Measurements from ENCODE around the gene LOX. TPM values are rescaled to one million over a fixed set of nuclear protein-coding genes. Genes with fewer than 3 reads are reported as not detected.

The LOX gene
- total RNA-seq, 1 experiment from 2014 or later = 0.79 TPM

DNA sequence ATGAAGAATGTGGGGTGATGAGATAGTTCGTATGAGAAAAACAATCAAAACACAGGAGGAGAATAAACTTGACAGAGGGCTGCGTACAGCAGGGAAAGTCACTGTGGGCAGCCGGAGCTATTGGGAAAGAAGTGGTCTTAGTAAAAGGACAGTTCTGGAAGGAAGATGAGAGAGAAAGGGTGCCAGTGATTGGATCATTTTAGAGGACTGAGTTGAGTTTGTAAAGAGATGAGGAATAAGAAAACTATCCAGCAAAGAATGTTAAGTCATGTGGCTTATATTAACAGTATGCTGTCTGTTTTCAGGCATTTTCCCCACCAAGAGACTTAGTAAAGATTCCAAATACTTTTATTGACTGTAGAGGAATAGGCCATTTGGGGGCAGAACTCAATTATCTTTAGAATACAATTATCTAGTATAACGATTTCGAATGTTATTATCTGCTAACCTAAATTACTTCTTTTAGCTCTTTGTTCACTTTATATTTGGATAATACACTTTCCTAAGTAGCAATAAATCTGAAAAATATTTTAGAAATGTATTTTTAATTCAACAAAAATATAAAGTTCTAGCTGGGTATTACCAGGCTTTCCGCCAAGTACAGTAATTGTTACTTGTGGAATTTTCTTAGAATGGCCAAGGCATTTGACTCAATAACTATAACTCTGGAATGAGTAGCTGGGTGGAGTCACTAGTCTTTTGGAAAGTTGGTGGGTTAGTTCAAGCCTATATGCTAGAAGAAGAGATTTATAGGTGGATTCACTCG lies 15.5 kb upstream of the LOX start:
- Histone ChIP-seq H2BK15ac (ENCODE audit: low read depth, low read length) (no peak overlapping the region), H2BK5ac (ENCODE audit: insufficient read length, low read length) (no peak overlapping the region), H2AK5ac (ENCODE audit: insufficient read length, low read length) (no peak overlapping the region), H2BK20ac (ENCODE audit: low read depth, low read length, poor library complexity, severe bottlenecking) (no peak overlapping the region), H4K5ac (ENCODE audit: insufficient read length, low read depth, low read length) (no peak overlapping the region), H3K18ac (ENCODE audit: insufficient read length, low read depth, low read length) (no peak overlapping the region), H3K23me2 (ENCODE audit: insufficient read length, low read depth, low read length, poor library complexity, severe bottlenecking) (no peaks in the 10 kb centered on the region), H3K4me2 (ENCODE audit: insufficient read depth, insufficient read length, low read length) (no peak overlapping the region), H3K9me3 (ENCODE audit: control insufficient read depth, low read depth, low read length) (no peaks in the 10 kb centered on the region), H3K23ac (ENCODE audit: insufficient read length, low read depth, low read length) (no peak overlapping the region), H3K14ac (ENCODE audit: insufficient read depth, low read length) (no peak overlapping the region), H4K20me1 (ENCODE audit: control insufficient read depth, insufficient read depth, insufficient read length) (no peaks in the 10 kb centered on the region), H3T11ph (ENCODE audit: low read length) (no peak overlapping the region), H4K8ac (replicated peaks; ENCODE audit: insufficient read length, low read depth, low read length) (no peak overlapping the region), H3K79me1 (ENCODE audit: insufficient read depth, low read depth, low read length, poor library complexity, severe bottlenecking) (no peaks in the 10 kb centered on the region), H2BK12ac (ENCODE audit: insufficient read length, low read depth, low read length) (no peak overlapping the region), H3K27ac (ENCODE audit: insufficient read length, low read depth, low read length) (no peak overlapping the region), H2AFZ (ENCODE audit: low read length) (no peak overlapping the region), H3K79me2 (ENCODE audit: insufficient read depth, low read length) (no peaks in the 10 kb centered on the region), H3K4me1 (ENCODE audit: insufficient read depth, low read length) (no peaks in the 10 kb centered on the region; the same call in 1 of the 2 replicates), H3K9ac (ENCODE audit: extremely low read depth, insufficient read length, low read length) (no peak overlapping the region), H3K4ac (ENCODE audit: low read depth, low read length) (no peak overlapping the region), H2BK120ac (ENCODE audit: low read depth, low read length, poor library complexity, severe bottlenecking) (no peak overlapping the region), H3K56ac (ENCODE audit: insufficient read length, low read depth, low read length) (no peak overlapping the region), H4K91ac (ENCODE audit: insufficient read length, low read depth, low read length) (no peak overlapping the region), H3K27me3 (ENCODE audit: insufficient read depth, low read length) (no peaks in the 10 kb centered on the region)
- H3K27me3 Mint-ChIP-seq (ENCODE audit: low read depth) = no peaks in the 10 kb centered on the region
- no peak overlapping the region for H3K27ac Mint-ChIP-seq
- H3K9me3 Mint-ChIP-seq = no peaks in the 10 kb centered on the region
- no peaks in the 10 kb centered on the region for H3K36me3 Mint-ChIP-seq (ENCODE audit: insufficient read depth in 1 of 3, low read depth in 3 of 3)
- TF ChIP-seq, protein P1, sequence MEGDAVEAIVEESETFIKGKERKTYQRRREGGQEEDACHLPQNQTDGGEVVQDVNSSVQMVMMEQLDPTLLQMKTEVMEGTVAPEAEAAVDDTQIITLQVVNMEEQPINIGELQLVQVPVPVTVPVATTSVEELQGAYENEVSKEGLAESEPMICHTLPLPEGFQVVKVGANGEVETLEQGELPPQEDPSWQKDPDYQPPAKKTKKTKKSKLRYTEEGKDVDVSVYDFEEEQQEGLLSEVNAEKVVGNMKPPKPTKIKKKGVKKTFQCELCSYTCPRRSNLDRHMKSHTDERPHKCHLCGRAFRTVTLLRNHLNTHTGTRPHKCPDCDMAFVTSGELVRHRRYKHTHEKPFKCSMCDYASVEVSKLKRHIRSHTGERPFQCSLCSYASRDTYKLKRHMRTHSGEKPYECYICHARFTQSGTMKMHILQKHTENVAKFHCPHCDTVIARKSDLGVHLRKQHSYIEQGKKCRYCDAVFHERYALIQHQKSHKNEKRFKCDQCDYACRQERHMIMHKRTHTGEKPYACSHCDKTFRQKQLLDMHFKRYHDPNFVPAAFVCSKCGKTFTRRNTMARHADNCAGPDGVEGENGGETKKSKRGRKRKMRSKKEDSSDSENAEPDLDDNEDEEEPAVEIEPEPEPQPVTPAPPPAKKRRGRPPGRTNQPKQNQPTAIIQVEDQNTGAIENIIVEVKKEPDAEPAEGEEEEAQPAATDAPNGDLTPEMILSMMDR (conservative IDR thresholded peaks at IDR 0.05) = no peak
- DNase-seq = no peak
- H3K4me1 Mint-ChIP-seq = peaks cover 4 to 11% of the 10 kb centered on the region in 2 experiments
- WGBS (ENCODE audit: extremely low coverage, insufficient read length, low lambda C conversion rate) = no CpG with 5 or more reads among the region's 7 CpGs
- no peak overlapping the region for H3K4me3 Mint-ChIP-seq
